Testis (tissue), 3 donors: ENCODE measurements around the gene AUTS2. TPM values are rescaled to one million over a fixed set of nuclear protein-coding genes. Genes with fewer than 3 reads are reported as not detected.

ENCODE experiments used
- DNase-seq: peaks from one replicate; pipeline ENCODE4 v3.0.0-alpha.2; 2019
- H3K27ac ChIP-seq, 2 donors: fragments of 200-600 bp; sonication (generic); one replicate each; pipeline ENCODE4 v1.5.1; 2019
- H3K27me3 ChIP-seq: fragments of 200-600 bp; sonication (generic); one replicate; pipeline ENCODE4 v1.5.1; 2019
- H3K36me3 ChIP-seq: fragments of 200-600 bp; sonication (generic); one replicate; pipeline ENCODE4 v1.5.1; 2017; ENCODE audit warnings: low read depth; ENCODE audit errors: missing control alignments
- H3K4me1 ChIP-seq: fragments of 200-600 bp; sonication (generic); one replicate; pipeline ENCODE4 v1.5.1; 2019
- H3K4me3 ChIP-seq, 2 donors: fragments of 200-600 bp; sonication (generic); one replicate each; pipeline ENCODE4 v1.5.1; 2017 to 2019
- H3K9me3 ChIP-seq: fragments of 200-600 bp; sonication (generic); one replicate; pipeline ENCODE4 v1.5.1; 2017
- POLR2A ChIP-seq: fragments of 450-650 bp; IDR thresholded peaks from one replicate; pipeline ENCODE4 v1.6.1; 2017; ENCODE audit warnings: antibody characterized with exemption, mild to moderate bottlenecking, moderate library complexity
- WGBS, 2 donors: methylation state at CpG; one replicate each; pipeline ENCODE4 v1.1.5; 2018; 5-methylcytosine and 5-hydroxymethylcytosine counted together
- intact Hi-C: fragments of 100-400 bp; cut with DNase I; formaldehyde crosslinking; loops from one replicate; pipeline ENCODE4 v1.15.1; 2023; ENCODE audit warnings: low total_unique reads
- polyA plus RNA-seq: library from polyadenylated mRNA; stranded (reverse); fragments of 350-450 nt; fragmentation: Illumina TruSeq; extraction: RNeasy Lipid Tissue Mini Kit (QIAGEN cat#74804); gene quantifications from one replicate; pipeline ENCODE4 v1.2.3, GENCODE V29; 2014; ENCODE audit warnings: low read depth, low replicate concordance; ENCODE audit not compliant: insufficient read depth
- total RNA-seq, 2 donors: library from RNA; depleted of rRNA; stranded (reverse); fragments of >200 nt; gene quantifications; one replicate each; pipeline ENCODE4 v1.2.3, GENCODE V29; 2016
- TF ChIP-seq, protein P1 (sequence below), 3 experiments: fragments of 450-650 bp in 2 of 3; fragments of 200-600 bp in 1 of 3; sonication (generic) in 1 of 3; IDR thresholded peaks; one replicate each; pipeline ENCODE4 v1.5.1; 2016 to 2019; ENCODE audit warnings: antibody characterized with exemption in 3 of 3, mild to moderate bottlenecking in 2 of 3, moderate library complexity in 1 of 3

Gene AUTS2
- total and polyA plus RNA-seq, 3 donors from 2014 or later: 21.3 to 75.5 (median 56.1) TPM

DNA sequence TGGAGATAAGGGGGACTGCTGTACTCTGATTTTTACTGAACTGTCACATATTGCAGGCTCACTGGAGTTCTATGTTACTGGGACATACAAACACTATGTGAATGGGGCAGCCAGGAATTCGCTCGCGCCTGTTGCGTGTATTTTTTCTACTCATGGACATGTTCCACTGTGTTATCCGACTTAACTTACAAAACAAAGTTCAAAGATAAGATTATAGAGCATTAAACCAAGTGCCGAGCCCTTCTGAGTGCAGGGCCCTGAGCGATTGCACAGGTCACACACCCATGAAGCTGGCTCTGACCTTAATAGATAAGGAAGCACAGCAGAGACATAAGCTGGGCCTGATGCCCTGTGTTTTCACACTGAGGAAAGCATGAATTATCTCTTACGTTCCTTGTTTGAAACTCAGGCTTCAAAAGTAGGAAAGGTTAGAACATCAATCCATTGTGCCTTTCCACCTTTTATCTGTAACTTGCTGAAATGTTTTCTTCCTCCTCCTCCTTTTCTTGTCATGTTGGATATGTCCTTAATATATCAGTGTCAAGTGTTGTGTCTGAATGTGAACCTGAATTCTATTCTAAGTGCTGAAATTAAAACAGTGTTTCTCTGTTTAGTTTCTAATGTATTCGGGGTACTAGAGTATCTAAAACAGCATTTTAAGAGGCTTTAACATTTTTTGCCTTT, 273.8 kb downstream of the AUTS2 start:
- WGBS, 2 donors: 51 to 61% methylated on average over 9 of the region's 9 CpGs
- H3K4me3 ChIP-seq: no peak overlapping the region
- intact Hi-C loops: no loop called here
- H3K4me1 ChIP-seq: peaks cover 13% of the 10 kb centered on the region
- H3K9me3 ChIP-seq: no peaks in the 10 kb centered on the region
- DNase-seq: peak; percentile 57
- H3K36me3 ChIP-seq: no peaks in the 10 kb centered on the region
- no peak for TF ChIP-seq POLR2A
- TF ChIP-seq, protein P1, sequence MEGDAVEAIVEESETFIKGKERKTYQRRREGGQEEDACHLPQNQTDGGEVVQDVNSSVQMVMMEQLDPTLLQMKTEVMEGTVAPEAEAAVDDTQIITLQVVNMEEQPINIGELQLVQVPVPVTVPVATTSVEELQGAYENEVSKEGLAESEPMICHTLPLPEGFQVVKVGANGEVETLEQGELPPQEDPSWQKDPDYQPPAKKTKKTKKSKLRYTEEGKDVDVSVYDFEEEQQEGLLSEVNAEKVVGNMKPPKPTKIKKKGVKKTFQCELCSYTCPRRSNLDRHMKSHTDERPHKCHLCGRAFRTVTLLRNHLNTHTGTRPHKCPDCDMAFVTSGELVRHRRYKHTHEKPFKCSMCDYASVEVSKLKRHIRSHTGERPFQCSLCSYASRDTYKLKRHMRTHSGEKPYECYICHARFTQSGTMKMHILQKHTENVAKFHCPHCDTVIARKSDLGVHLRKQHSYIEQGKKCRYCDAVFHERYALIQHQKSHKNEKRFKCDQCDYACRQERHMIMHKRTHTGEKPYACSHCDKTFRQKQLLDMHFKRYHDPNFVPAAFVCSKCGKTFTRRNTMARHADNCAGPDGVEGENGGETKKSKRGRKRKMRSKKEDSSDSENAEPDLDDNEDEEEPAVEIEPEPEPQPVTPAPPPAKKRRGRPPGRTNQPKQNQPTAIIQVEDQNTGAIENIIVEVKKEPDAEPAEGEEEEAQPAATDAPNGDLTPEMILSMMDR (IDR thresholded peaks at IDR 0.05): no peak
- peak overlapping the region in 1 of 2 donors; percentile 39 for H3K27ac ChIP-seq
- no peaks in the 10 kb centered on the region for H3K27me3 ChIP-seq

DNA sequence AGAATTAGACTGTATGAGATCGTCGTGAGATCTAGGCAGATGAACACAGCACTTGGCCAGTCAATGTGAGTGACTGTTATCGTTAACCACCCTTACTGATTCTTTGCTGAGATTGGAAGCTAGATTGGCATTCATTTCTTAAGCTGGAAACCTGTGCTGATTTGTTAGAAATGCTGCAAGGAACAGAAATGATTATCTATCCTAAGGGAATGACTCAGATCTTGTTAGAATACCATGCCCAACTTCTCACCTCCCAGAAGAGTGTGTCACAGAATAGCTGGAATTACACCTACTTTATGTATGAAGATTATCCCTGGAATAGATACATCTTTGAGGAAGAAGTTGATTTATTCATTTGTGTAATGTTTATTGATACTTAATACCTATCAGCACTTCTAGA, 275.2 kb downstream of the AUTS2 start:
- TF ChIP-seq POLR2A: no peak
- TF ChIP-seq, protein P1 (IDR thresholded peaks at IDR 0.05): no peak
- intact Hi-C loops: no loop called here
- WGBS, 2 donors: 90 to 91% methylated on average over 3 of the region's 3 CpGs
- Histone ChIP-seq H3K27ac (no peak overlapping the region), H3K4me1 (peaks cover 13% of the 10 kb centered on the region), H3K27me3 (no peaks in the 10 kb centered on the region), H3K36me3 (no peaks in the 10 kb centered on the region), H3K9me3 (no peaks in the 10 kb centered on the region), H3K4me3 (no peak overlapping the region)
- DNase-seq: no peak

DNA sequence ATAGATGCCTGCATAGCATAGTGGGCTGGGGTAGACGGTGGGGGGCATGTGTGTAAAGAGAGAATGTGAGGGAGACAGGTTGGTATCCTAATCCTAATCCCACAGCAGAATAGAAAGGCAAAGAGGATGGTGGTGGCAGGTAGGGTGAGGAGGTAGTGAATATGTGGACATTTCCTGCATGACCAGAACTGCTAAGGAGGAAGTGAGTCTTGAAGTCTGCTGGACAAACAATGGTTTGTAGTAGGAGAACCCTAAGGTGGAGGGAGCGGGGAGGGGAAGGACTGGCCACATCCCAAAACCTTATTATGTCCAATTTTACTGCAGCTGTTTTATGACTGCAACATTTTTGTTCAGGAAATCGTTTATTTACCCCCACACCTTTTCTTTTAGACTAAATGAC, 279.7 kb downstream of the AUTS2 start:
- Histone ChIP-seq H3K4me3 (no peak overlapping the region), H3K9me3 (no peaks in the 10 kb centered on the region), H3K27ac (no peak overlapping the region), H3K4me1 (no peaks in the 10 kb centered on the region), H3K36me3 (no peaks in the 10 kb centered on the region), H3K27me3 (no peaks in the 10 kb centered on the region)
- no peak for TF ChIP-seq POLR2A
- TF ChIP-seq, protein P1 (IDR thresholded peaks at IDR 0.05): no peak
- intact Hi-C loops: no loop called here
- DNase-seq: no peak
- WGBS, 2 donors: 66 to 73% methylated on average over 3 of the region's 3 CpGs

DNA sequence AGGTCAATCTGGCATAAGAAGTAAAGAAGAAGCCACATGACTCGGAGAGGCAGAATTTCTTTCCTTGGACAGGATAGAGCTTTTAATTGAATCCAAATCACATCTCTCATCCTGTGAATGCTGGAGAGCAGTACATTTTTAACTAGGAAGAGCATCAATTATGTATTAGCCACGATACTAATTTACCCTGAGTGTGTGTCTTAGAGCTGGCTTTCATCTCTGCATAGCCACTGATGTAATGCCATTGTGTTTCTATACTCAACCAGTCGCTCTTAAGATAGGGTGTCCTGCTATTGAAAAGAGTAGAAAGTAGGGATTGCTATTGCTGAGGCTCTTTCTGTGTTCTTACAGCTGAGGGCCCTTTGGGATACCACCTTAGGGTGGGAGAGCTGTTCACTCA, 280.3 kb downstream of the AUTS2 start:
- DNase-seq: no peak
- Histone ChIP-seq H3K36me3 (no peaks in the 10 kb centered on the region), H3K4me3 (no peak overlapping the region), H3K4me1 (no peaks in the 10 kb centered on the region), H3K9me3 (no peaks in the 10 kb centered on the region), H3K27me3 (no peaks in the 10 kb centered on the region), H3K27ac (no peak overlapping the region)
- TF ChIP-seq POLR2A: no peak
- TF ChIP-seq, protein P1 (IDR thresholded peaks at IDR 0.05): no peak
- 78 to 85% methylated on average over 3 of the region's 3 CpGs for WGBS, 2 donors
- intact Hi-C loops: no loop called here

DNA sequence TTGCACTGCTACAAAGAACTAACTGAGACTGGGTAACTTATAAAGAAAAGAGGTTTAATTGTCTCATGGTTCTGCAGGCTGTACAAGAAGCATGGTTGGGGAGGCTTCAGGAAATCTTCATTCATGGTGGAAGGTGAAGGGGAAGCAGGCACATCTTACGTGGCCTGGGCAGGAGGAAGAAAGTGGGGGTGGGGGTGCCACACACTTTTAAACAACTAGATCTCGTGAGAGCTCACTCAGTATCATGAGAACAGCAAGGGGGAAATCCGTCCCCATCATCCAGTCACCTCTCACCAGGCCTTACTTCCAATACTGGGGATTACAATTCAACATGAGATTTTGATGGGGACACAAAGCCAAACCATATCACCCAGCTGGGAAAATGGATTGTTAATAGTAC, 281.7 kb downstream of the AUTS2 start:
- intact Hi-C loops: no loop called here
- DNase-seq: no peak
- Histone ChIP-seq H3K9me3 (no peaks in the 10 kb centered on the region), H3K4me3 (no peak overlapping the region), H3K27me3 (no peaks in the 10 kb centered on the region), H3K4me1 (no peaks in the 10 kb centered on the region), H3K36me3 (no peaks in the 10 kb centered on the region), H3K27ac (no peak overlapping the region)
- TF ChIP-seq POLR2A: no peak
- TF ChIP-seq, protein P1 (IDR thresholded peaks at IDR 0.05): no peak
- WGBS, 2 donors: 86 to 95% methylated on average over 3 of the region's 3 CpGs
